NCI-H2196 treated with DMSO at 0.1 percent for 48 hours (cell line): Measurements from ENCODE around the gene OR11H1.
"Not testable (repeated sequence)": the region's sequence is repeated elsewhere in the genome, so short reads cannot be mapped to it uniquely, and the experiment has no call there.

ENCODE experiments used
- DNase-seq: peaks from one replicate; lab custom pipeline; 2025; ENCODE audit not compliant: unreplicated experiment; lab: John Stamatoyannopoulos, UW

The OR11H1 gene

DNA sequence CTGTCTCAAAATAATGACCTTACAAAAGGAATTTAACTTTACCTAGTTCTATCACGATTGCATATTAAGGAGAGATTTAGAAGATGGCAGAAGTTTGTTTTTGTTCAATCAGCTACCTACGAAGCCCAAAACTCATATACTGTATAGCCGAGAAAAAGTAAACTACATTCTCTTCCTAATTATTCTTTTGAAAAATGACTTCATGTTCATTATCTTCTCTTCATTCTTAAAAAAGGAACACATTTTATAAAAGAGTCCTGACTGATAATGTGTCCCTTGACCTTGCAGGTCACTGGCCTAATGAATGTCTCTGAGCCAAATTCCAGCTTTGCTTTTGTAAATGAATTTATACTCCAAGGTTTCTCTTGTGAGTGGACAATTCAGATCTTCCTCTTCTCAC is at the start of gene OR11H1:
Gene OR11H1, plus strand, starts transcription at position 301 of the 400 bp plus-strand sequence. Its CDS starts 0 bp downstream, at position 301.
- DNase-seq = not testable (repeated sequence)

- not testable (repeated sequence) for DNase-seq
These were observed 18.0 kb upstream of the OR11H1 start for GRCh38 chr22:15509967-15510366.

DNA sequence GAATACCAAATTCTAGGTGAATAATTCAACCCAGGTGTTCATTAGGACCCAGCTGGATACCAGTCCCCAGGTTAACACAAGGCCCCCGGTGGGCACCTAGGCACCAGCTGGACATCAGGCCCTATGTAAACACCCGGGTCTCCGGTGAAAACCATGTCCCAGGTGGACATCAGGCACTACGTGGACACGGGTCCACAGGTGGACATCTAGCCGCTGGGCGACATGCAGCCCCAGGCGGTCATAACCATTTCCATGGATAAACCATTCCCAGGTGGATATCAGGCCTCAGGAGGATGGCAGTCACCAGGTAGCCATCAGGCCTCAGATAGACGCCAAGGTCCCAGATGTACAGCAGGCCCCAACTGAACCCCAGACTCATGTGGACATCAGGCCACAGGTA is 12.1 kb upstream of the OR11H1 start:
- DNase-seq = not testable (repeated sequence)

DNA sequence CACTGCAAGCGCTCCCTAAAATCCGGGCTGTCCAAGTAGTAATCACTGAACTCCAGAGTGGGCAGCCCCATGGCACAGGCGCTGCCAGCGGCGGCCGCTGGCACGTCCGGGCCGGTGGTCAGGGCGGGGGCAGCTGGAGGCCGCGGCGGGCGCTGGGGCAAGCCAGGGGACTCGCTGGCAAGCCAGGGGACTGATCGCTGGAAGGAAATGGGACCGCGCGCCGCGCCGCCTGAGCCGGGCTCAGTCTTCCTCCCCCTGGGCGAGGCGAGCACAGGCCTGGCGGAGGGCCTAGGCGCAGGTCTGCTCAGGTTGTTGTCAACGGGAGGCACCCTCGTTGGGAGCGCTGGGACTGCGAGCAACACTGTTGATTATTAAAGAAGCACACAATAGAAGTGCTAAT is 25.8 kb downstream of the OR11H1 start:
- not testable (repeated sequence) for DNase-seq

DNA sequence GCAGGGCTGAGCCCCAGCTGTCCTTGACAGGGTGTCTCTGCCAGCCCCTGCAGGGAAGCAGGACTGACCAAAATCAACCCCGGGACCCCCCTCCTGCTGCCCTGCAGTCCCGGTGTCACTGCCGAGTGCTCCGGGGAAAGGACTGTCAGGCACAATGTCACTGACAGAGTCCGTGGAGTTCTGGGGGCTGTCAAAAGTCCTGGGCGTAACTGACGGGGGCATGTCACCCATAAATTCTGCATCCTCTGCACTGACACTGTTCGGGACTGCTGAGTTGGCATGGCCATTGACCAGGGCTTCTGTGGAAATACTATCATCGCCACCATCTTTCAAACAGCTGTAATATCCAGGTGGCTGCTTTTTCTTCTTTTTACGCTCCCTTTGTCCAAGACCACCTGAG is 35.5 kb downstream of the OR11H1 start:
- DNase-seq = not testable (repeated sequence)

DNA sequence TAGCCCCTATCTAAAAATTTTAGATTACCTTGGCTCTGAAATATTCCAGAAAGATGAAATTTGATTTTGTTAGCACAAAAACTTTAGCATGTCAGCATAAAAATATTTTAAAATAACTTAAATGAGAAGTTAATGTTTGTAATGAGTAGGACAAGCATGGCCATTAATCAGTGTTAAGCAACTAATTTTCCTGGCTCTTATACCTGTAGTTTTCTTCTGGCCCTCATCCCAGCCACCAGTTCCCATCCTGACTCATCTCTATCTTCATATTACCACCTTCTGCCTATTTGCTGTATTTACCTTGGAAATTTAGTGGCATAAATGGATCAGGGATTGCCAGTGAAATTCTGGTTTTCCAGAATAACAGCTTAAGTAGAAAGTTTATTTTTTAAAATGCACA is 37.1 kb downstream of the OR11H1 start:
- DNase-seq = not testable (repeated sequence)
